K562 (cell line): Measurements from ENCODE around the gene ARRDC5. TPM values are rescaled to one million over a fixed set of nuclear protein-coding genes. Genes with fewer than 3 reads are reported as not detected.
A peak's percentile ranks its signal among the peaks of the same experiment; 100 is the strongest.

ENCODE experiments used
- BRCA1 ChIP-seq, 2 experiments: fragments of 450-650 bp in 1 of 2; sonication (generic) in 1 of 2; formaldehyde crosslinking in 1 of 2; IDR thresholded peaks; 2 replicates each; pipeline versions ENCODE4 v1.5.0 to v1.6.1; 2017 to 2020; ENCODE audit warnings: mild to moderate bottlenecking in 1 of 2, missing genetic modification reagents in 1 of 2
- CSDE1 ChIP-seq, 2 experiments: fragments of 450-650 bp; IDR thresholded peaks; 2 replicates each; pipeline ENCODE4 v1.6.1; 2016; ENCODE audit warnings: mild to moderate bottlenecking in 1 of 2
- ETV5 ChIP-seq: sonication (generic); formaldehyde crosslinking; IDR thresholded peaks from 2 replicates; pipeline ENCODE4 v1.4.0; 2020; ENCODE audit warnings: low read depth, mild to moderate bottlenecking, missing genetic modification reagents
- KLF10 ChIP-seq: fragments of 250-450 bp; sonication (Bioruptor Pico); IDR thresholded peaks from 2 replicates; pipeline ENCODE4 v1.6.1; 2021; ENCODE audit warnings: matching md5 sums
- MLLT1 ChIP-seq, 2 experiments: fragments of 450-650 bp; IDR thresholded peaks; 2 replicates each; pipeline ENCODE4 v1.6.1; 2016
- RNF2 ChIP-seq: sonication (generic); IDR thresholded peaks from 2 replicates; pipeline ENCODE4 v1.6.1; 2016
- TCFL5 ChIP-seq: fragments of 250-450 bp; sonication (Bioruptor Pico); conservative IDR thresholded peaks from 2 replicates; pipeline ENCODE4 v1.6.1; 2021; ENCODE audit warnings: mild to moderate bottlenecking, moderate library complexity, matching md5 sums
- TRIM25 ChIP-seq: fragments of 450-650 bp; IDR thresholded peaks from 2 replicates; pipeline ENCODE4 v1.7.0; 2016; ENCODE audit warnings: borderline replicate concordance
- ZNF12 ChIP-seq: sonication (generic); formaldehyde crosslinking; IDR thresholded peaks from 2 replicates; pipeline ENCODE4 v1.4.0; 2020; ENCODE audit warnings: mild to moderate bottlenecking, missing genetic modification reagents
- ZNF174 ChIP-seq: fragments of 250-450 bp; sonication (Bioruptor Pico); IDR thresholded peaks from 2 replicates; pipeline ENCODE4 v1.4.0; 2020; ENCODE audit warnings: mild to moderate bottlenecking
- ZNF318 ChIP-seq, 2 experiments: fragments of 450-650 bp; IDR thresholded peaks; 2 replicates each; pipeline ENCODE4 v1.6.1; 2016; ENCODE audit warnings: mild to moderate bottlenecking in 2 of 2, borderline replicate concordance in 1 of 2, low read depth in 1 of 2, moderate library complexity in 1 of 2
- polyA plus RNA-seq, 8 experiments: library from polyadenylated mRNA; depleted of rRNA in 4 of 8; stranded (reverse) in 5 of 8; unstranded in 3 of 8; fragments of >200 nt; fragmentation: Nextera tagmentation in 2 of 8; fragmentation: Illumina TruSeq in 1 of 8; extraction: Ambion mirVana in 2 of 8; extraction: Trizol in 1 of 8; gene quantifications; 2 replicates each; pipeline versions ENCODE4 v1.2.1 to v1.2.3, GENCODE V29; 2011 to 2014; ENCODE audit warnings: inconsistent platforms in 1 of 8, missing spikeins in 1 of 8
- total RNA-seq, 7 experiments: library from RNA; depleted of rRNA in 6 of 7; stranded (reverse); fragments of >200 nt in 6 of 7; fragmentation: Illumina TruSeq in 2 of 7; extraction: Trizol in 2 of 7; gene quantifications; 2 replicates each; pipeline versions ENCODE4 v1.2.1 to v1.2.3, GENCODE V29; 2011 to 2021; ENCODE audit warnings: low replicate concordance in 1 of 7
- TF ChIP-seq, protein P1 (sequence below): fragments of 450-650 bp; formaldehyde crosslinking; IDR thresholded peaks from 2 replicates; pipeline ENCODE4 v1.4.0; 2022; ENCODE audit warnings: missing genetic modification characterization
- TF ChIP-seq, protein P2 (sequence below): sonication (generic); formaldehyde crosslinking; IDR thresholded peaks from 2 replicates; pipeline ENCODE4 v1.9.0; 2022; ENCODE audit warnings: mild to moderate bottlenecking, missing genetic modification reagents

The ARRDC5 gene
- total and polyA plus RNA-seq, 9 of the 15 experiments (the other 6 are each of a cell fraction or from before 2014, with no cell fraction given) = not detected

GRCh38 chr19:4851551-4852290, 51.0 kb downstream of the ARRDC5 start (continued):
- TF ChIP-seq ZNF318 (IDR thresholded peaks at IDR 0.05; ENCODE audit: borderline replicate concordance in 1 of 2, low read depth in 1 of 2) (no peak), ETV5 (no peak), CSDE1 (IDR thresholded peaks at IDR 0.05) (no peak), KLF10 (CRISPR knock-in tag) (no peak), TCFL5 (CRISPR knock-in tag) (no peak), ZNF12 (CRISPR knock-in tag) (no peak), MLLT1 (IDR thresholded peaks at IDR 0.05) (0 out of 4 replicates have a peak, but pooled peaks of 1 of the 2 experiments have one; percentile 12), ZNF174 (CRISPR knock-in tag) (no peak), TRIM25 (no peak), BRCA1 (IDR thresholded peaks at IDR 0.05) (no peak), BRCA1 (CRISPR knock-in tag; IDR thresholded peaks at IDR 0.05) (no peak), RNF2 (no peak)
- TF ChIP-seq, protein P1, sequence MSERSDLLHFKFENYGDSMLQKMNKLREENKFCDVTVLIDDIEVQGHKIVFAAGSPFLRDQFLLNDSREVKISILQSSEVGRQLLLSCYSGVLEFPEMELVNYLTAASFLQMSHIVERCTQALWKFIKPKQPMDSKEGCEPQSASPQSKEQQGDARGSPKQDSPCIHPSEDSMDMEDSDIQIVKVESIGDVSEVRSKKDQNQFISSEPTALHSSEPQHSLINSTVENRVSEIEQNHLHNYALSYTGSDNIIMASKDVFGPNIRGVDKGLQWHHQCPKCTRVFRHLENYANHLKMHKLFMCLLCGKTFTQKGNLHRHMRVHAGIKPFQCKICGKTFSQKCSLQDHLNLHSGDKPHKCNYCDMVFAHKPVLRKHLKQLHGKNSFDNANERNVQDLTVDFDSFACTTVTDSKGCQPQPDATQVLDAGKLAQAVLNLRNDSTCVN = 0 out of 2 replicates have a peak, but pooled peaks have one; percentile 43
- TF ChIP-seq, protein P2, sequence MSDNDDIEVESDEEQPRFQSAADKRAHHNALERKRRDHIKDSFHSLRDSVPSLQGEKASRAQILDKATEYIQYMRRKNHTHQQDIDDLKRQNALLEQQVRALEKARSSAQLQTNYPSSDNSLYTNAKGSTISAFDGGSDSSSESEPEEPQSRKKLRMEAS (CRISPR knock-in tag) = 0 out of 2 replicates have a peak, but pooled peaks have one; percentile 26
